GM12878 (cell line): Measurements from ENCODE around the gene ANXA5. TPM values are rescaled to one million over a fixed set of nuclear protein-coding genes. Genes with fewer than 3 reads are reported as not detected.
A peak's percentile ranks its signal among the peaks of the same experiment; 100 is the strongest.

Experiments
- ATAC-seq: fragments of 200-7000 bp; cut with Tn5 transposase; 3 replicates; pipeline ENCODE4 v1.9.1; 2020; ENCODE audit warnings: mild to moderate bottlenecking, moderate library complexity
- BruUV-seq: library from RNA; stranded (reverse); fragments of 400-500 nt; replicated peaks from 2 replicates; lab custom pipeline; 2021; lab: Mats Ljungman, UMichigan
- CTCF ChIA-PET: fragments of 300-600 bp; sonication (Branson Sonifier 250); formaldehyde crosslinking; extraction: SDS; loops from one replicate; lab custom pipeline; 2021; ENCODE audit warnings: inconsistent platforms; lab: Yijun Ruan, JAX
- POLR2A ChIA-PET: fragments of 350-600 bp; formaldehyde crosslinking; extraction: SDS; loops from one replicate; lab custom pipeline; 2021; ENCODE audit warnings: inconsistent platforms; lab: Charles Lee
- RAD21 ChIA-PET: fragments of 300-600 bp; sonication (Branson Sonifier 250); formaldehyde crosslinking; loops from one replicate; lab custom pipeline; 2023; ENCODE audit warnings: antibody characterized with exemption; ENCODE audit not compliant: unreplicated experiment; lab: Charles Lee
- SMC1A ChIA-PET: fragments of 300-600 bp; sonication (Branson Sonifier 250); formaldehyde crosslinking; loops from one replicate; lab custom pipeline; 2023; ENCODE audit not compliant: unreplicated experiment, uncharacterized antibody; lab: Charles Lee
- DNase-seq: peaks from one replicate; pipeline ENCODE4 v3.0.0-alpha.2; 2011; ENCODE audit warnings: low read depth, low spot score
- FAIRE-seq: peaks from 3 replicates; lab custom pipeline; 2011; peaks lifted over from hg19 to GRCh38; lab: Jason Lieb, UNC
- H2AFZ ChIP-seq: 2 replicates; pipeline ENCODE4 v1.6.0; 2011; ENCODE audit warnings: low read depth, low read length, control low read depth; ENCODE audit not compliant: control insufficient read depth
- H3K27ac ChIP-seq: 2 replicates; pipeline ENCODE4 v1.5.1; 2011; ENCODE audit warnings: control low read depth; ENCODE audit not compliant: control insufficient read depth, insufficient read depth
- H3K27me3 ChIP-seq, 2 experiments: replicated peaks in 1 of 2; 2 replicates each; pipeline versions ENCODE4 v1.6.0 to v1.6.1; 2011; ENCODE audit warnings: low read length in 1 of 2; ENCODE audit not compliant: control insufficient read depth in 2 of 2, insufficient read depth in 2 of 2
- H3K36me3 ChIP-seq, 2 experiments: 2 replicates each; pipeline ENCODE4 v1.5.1; 2011; ENCODE audit warnings: low read length in 1 of 2; ENCODE audit not compliant: control insufficient read depth in 2 of 2, insufficient read depth in 2 of 2
- H3K4me1 ChIP-seq: 2 replicates; pipeline ENCODE4 v1.6.1; 2011; ENCODE audit warnings: mild to moderate bottlenecking, low read length, moderate library complexity, mixed read lengths; ENCODE audit not compliant: control insufficient read depth, insufficient read depth
- H3K4me2 ChIP-seq: 2 replicates; pipeline ENCODE4 v1.6.0; 2011; ENCODE audit warnings: control low read depth; ENCODE audit not compliant: control insufficient read depth, insufficient read depth
- H3K4me3 ChIP-seq: fragments of 200-600 bp; sonication (generic); 2 replicates; pipeline ENCODE4 v1.5.1; 2016
- H3K79me2 ChIP-seq: 2 replicates; pipeline ENCODE4 v1.6.0; 2011; ENCODE audit warnings: low read length; ENCODE audit not compliant: control insufficient read depth, insufficient read depth
- H3K9ac ChIP-seq: 2 replicates; pipeline ENCODE4 v1.8.0; 2011; ENCODE audit warnings: low read length, control low read depth, mixed read lengths; ENCODE audit not compliant: control insufficient read depth, insufficient read depth
- H3K9me3 ChIP-seq: replicated peaks from 3 replicates; pipeline ENCODE4 v1.5.1; 2011; ENCODE audit warnings: mild to moderate bottlenecking, low read length; ENCODE audit not compliant: control insufficient read depth, insufficient read depth
- H4K20me1 ChIP-seq: 2 replicates; pipeline ENCODE4 v1.6.0; 2011; ENCODE audit not compliant: control insufficient read depth, insufficient read depth
- CHD4 ChIP-seq: fragments of 200-600 bp; sonication (generic); IDR thresholded peaks from 2 replicates; pipeline ENCODE4 v1.6.1; 2016; ENCODE audit warnings: mild to moderate bottlenecking
- GABPA ChIP-seq: IDR thresholded peaks from 2 replicates; pipeline ENCODE4 v1.6.1; 2014; ENCODE audit warnings: antibody characterized with exemption, low read depth, mild to moderate bottlenecking, inconsistent platforms
- JUNB ChIP-seq: IDR thresholded peaks from 2 replicates; pipeline ENCODE4 v1.6.1; 2016; ENCODE audit warnings: antibody characterized with exemption, mild to moderate bottlenecking
- KLF5 ChIP-seq: fragments of 450-650 bp; IDR thresholded peaks from 2 replicates; pipeline ENCODE4 v1.6.1; 2014; ENCODE audit warnings: mild to moderate bottlenecking; ENCODE audit not compliant: partially characterized antibody
- LARP7 ChIP-seq: fragments of 450-650 bp; IDR thresholded peaks from 2 replicates; pipeline ENCODE4 v1.6.1; 2017; ENCODE audit warnings: mild to moderate bottlenecking
- PKNOX1 ChIP-seq: fragments of 450-650 bp; IDR thresholded peaks from 2 replicates; pipeline ENCODE4 v1.6.1; 2016; ENCODE audit warnings: mild to moderate bottlenecking
- SMARCA5 ChIP-seq: fragments of 450-650 bp; IDR thresholded peaks from 2 replicates; pipeline ENCODE4 v1.6.1; 2017; ENCODE audit warnings: mild to moderate bottlenecking
- SP1 ChIP-seq: IDR thresholded peaks from one replicate; pipeline ENCODE4 v1.6.1; 2011; ENCODE audit warnings: low read depth, low read length
- WGBS: methylation state at CpG from one replicate; pipeline ENCODE4 v1.1.6; 2016; ENCODE audit warnings: low lambda C conversion rate; ENCODE audit not compliant: insufficient replicate concordance, insufficient coverage; ENCODE audit errors: missing lambda C conversion rate; 5-methylcytosine and 5-hydroxymethylcytosine counted together
- in situ Hi-C: fragments of 300-500 bp; cut with MboI; formaldehyde crosslinking; loops from 9 replicates; pipeline ENCODE4 v1.14.3; 2018; ENCODE audit warnings: mixed read lengths
- intact Hi-C: fragments of 100-400 bp; cut with micrococcal nuclease; formaldehyde crosslinking; loops from one replicate; pipeline ENCODE4 v1.14.2; 2022; ENCODE audit not compliant: unreplicated experiment
- polyA plus RNA-seq, 11 experiments: library from polyadenylated mRNA; depleted of rRNA in 4 of 11; unstranded in 6 of 11; stranded (reverse) in 5 of 11; fragments of >200 nt; fragmentation: Nextera tagmentation in 4 of 11; fragmentation: Illumina TruSeq in 1 of 11; extraction: Ambion mirVana in 4 of 11; extraction: Trizol in 1 of 11; gene quantifications; 1 replicate in 1 of 11; 2 replicates in 10 of 11; pipeline versions ENCODE4 v1.2.1 to v1.2.3, GENCODE V29; 2011 to 2016; ENCODE audit warnings: inconsistent platforms in 2 of 11, missing spikeins in 2 of 11, low read depth in 1 of 11
- total RNA-seq, 4 experiments: library from RNA; depleted of rRNA in 3 of 4; stranded (reverse); fragments of >200 nt in 3 of 4; fragmentation: Illumina TruSeq in 1 of 4; extraction: Trizol in 1 of 4; gene quantifications; 2 replicates each; pipeline versions ENCODE4 v1.2.1 to v1.2.3, GENCODE V29; 2013 to 2021
- TF ChIP-seq, protein P1 (sequence below): fragments of 450-650 bp; formaldehyde crosslinking; IDR thresholded peaks from 2 replicates; pipeline ENCODE4 v1.5.0; 2022; ENCODE audit warnings: mild to moderate bottlenecking, missing genetic modification characterization
- TF ChIP-seq, protein P2 (sequence below): IDR thresholded peaks from 2 replicates; pipeline ENCODE4 v1.6.1; 2011; ENCODE audit warnings: low read depth, low read length, improper control_type of control experiment, borderline replicate concordance
- TF ChIP-seq, protein P3 (sequence below): IDR thresholded peaks from 2 replicates; pipeline ENCODE4 v1.6.1; 2012; ENCODE audit warnings: low read depth, low read length, improper control_type of control experiment

Gene ANXA5
- total and polyA plus RNA-seq, 10 of the 15 experiments (the other 5 are each of a cell fraction or from before 2014, with no cell fraction given) = 101 to 249 (median 169) TPM

DNA sequence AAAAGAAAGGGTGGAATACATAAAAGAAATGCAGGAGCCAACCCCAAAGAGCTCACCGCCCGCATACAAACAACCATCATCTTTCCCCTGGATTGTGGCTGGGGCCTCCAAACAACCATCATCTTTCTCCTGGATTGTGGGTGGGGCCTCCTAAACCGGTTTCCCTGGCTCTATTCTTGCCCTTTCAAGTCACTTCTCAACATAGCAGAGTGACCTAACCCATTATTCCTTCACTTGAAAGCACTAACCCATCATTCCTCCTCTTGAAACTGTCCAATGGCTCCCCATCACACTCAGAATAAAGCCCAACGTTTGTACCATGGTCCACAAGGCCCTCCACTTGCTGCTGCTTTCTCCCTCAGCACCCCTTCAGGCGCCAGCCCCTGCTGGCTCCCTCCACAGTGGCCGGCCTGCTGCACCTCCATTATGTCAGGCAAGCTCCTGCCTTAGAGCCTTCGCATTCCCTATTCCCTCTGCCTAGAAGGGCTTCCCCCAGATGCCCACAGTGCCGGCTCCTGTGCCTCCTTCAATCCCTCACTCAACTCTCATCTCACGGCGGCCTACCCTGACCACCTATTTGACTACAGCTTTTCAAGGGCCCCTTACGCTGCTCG lies 44.1 kb upstream of the ANXA5 start:
- intact Hi-C loops = no loop called here
- FAIRE-seq (no peak), ATAC-seq (0 out of 3 replicates have a peak, but pooled peaks have one; percentile 18), DNase-seq (no peak)
- Histone ChIP-seq H4K20me1 (no peaks in the 10 kb centered on the region; the same call in 1 of the 2 replicates), H2AFZ (no peak overlapping the region), H3K79me2 (no peaks in the 10 kb centered on the region), H3K27ac (no peak overlapping the region), H3K9ac (no peak overlapping the region), H3K36me3 (no peaks in the 10 kb centered on the region), H3K4me2 (no peak overlapping the region), H3K4me1 (no peaks in the 10 kb centered on the region), H3K4me3 (no peak overlapping the region), H3K27me3 (no peaks in the 10 kb centered on the region), H3K9me3 (no peaks in the 10 kb centered on the region)
- TF ChIP-seq JUNB = no peak
- 60% methylated on average over 12 of the region's 12 CpGs for WGBS
- BruUV-seq = no TSS peak
- ChIA-PET CTCF (interaction anchor here (0.6 to 1.1 kb wide), 3 partner anchors 12 to 605 kb away, joined by 3 to 4 read pairs (median 3); partner anchors contain the start of gene EXOSC9), SMC1A (interaction anchor here (0.7 kb wide), 1 partner anchor 1175 kb away, joined by 4 read pairs; no protein-coding TSS in a partner anchor), RAD21 (no interaction called here), POLR2A (no interaction called here)
- in situ Hi-C loops = no loop called here

DNA sequence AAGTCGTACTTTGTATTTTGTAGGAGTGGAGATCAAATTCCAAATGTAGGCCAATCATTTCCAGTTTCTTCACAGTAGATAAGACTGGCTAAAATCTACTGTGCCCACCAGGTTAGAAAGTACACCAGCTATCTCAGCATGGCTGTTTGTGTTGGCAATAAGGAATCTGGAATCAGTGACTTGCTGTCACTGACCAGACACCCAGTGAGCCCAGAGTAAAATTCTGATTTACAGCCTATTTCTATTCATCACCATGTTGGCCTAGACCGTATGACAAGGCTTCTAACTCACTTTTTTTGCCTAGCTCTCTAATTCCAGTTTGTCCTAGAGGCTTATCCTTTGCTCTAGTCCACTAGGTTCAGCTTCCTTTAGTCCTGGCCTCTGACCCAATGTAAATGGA lies 42.8 kb upstream of the ANXA5 start:
- no peak overlapping the region for H3K9ac ChIP-seq
- no peak overlapping the region for H3K27ac ChIP-seq
- H3K36me3 ChIP-seq = no peaks in the 10 kb centered on the region
- H3K9me3 ChIP-seq = no peaks in the 10 kb centered on the region
- no peaks in the 10 kb centered on the region for H3K27me3 ChIP-seq
- H3K4me2 ChIP-seq = no peak overlapping the region
- H3K4me3 ChIP-seq = no peak overlapping the region
- no peak for ATAC-seq
- no peak for FAIRE-seq
- H3K4me1 ChIP-seq = no peaks in the 10 kb centered on the region
- in situ Hi-C loops = no loop called here
- DNase-seq = no peak
- intact Hi-C loops = no loop called here
- H4K20me1 ChIP-seq = no peaks in the 10 kb centered on the region; the same call in 1 of the 2 replicates
- BruUV-seq = no TSS peak
- POLR2A ChIA-PET = no interaction called here
- 15% methylated on average over 2 of the region's 2 CpGs for WGBS
- CTCF ChIA-PET = no interaction called here
- SMC1A ChIA-PET = interaction anchor here (1.2 to 1.3 kb wide), 2 partner anchors 20 to 39 kb away, joined by 3 read pairs; no protein-coding TSS in a partner anchor
- RAD21 ChIA-PET = no interaction called here
- no peaks in the 10 kb centered on the region for H3K79me2 ChIP-seq
- H2AFZ ChIP-seq = no peak overlapping the region
- no peak for TF ChIP-seq CHD4
- TF ChIP-seq PKNOX1 = no peak
- TF ChIP-seq, protein P1, sequence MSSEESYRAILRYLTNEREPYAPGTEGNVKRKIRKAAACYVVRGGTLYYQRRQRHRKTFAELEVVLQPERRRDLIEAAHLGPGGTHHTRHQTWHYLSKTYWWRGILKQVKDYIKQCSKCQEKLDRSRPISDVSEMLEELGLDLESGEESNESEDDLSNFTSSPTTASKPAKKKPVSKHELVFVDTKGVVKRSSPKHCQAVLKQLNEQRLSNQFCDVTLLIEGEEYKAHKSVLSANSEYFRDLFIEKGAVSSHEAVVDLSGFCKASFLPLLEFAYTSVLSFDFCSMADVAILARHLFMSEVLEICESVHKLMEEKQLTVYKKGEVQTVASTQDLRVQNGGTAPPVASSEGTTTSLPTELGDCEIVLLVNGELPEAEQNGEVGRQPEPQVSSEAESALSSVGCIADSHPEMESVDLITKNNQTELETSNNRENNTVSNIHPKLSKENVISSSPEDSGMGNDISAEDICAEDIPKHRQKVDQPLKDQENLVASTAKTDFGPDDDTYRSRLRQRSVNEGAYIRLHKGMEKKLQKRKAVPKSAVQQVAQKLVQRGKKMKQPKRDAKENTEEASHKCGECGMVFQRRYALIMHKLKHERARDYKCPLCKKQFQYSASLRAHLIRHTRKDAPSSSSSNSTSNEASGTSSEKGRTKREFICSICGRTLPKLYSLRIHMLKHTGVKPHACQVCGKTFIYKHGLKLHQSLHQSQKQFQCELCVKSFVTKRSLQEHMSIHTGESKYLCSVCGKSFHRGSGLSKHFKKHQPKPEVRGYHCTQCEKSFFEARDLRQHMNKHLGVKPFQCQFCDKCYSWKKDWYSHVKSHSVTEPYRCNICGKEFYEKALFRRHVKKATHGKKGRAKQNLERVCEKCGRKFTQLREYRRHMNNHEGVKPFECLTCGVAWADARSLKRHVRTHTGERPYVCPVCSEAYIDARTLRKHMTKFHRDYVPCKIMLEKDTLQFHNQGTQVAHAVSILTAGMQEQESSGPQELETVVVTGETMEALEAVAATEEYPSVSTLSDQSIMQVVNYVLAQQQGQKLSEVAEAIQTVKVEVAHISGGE (CRISPR knock-in tag) = no peak
- no peak for TF ChIP-seq KLF5
- no peak for TF ChIP-seq SMARCA5
- no peak for TF ChIP-seq GABPA
- no peak for TF ChIP-seq LARP7
- TF ChIP-seq, protein P2, sequence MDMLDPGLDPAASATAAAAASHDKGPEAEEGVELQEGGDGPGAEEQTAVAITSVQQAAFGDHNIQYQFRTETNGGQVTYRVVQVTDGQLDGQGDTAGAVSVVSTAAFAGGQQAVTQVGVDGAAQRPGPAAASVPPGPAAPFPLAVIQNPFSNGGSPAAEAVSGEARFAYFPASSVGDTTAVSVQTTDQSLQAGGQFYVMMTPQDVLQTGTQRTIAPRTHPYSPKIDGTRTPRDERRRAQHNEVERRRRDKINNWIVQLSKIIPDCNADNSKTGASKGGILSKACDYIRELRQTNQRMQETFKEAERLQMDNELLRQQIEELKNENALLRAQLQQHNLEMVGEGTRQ = no peak
- TF ChIP-seq SP1 = no peak
- TF ChIP-seq, protein P3, sequence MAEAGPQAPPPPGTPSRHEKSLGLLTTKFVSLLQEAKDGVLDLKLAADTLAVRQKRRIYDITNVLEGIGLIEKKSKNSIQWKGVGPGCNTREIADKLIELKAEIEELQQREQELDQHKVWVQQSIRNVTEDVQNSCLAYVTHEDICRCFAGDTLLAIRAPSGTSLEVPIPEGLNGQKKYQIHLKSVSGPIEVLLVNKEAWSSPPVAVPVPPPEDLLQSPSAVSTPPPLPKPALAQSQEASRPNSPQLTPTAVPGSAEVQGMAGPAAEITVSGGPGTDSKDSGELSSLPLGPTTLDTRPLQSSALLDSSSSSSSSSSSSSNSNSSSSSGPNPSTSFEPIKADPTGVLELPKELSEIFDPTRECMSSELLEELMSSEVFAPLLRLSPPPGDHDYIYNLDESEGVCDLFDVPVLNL = no peak
